Pancreas (tissue), 10 donors: ENCODE measurements around the gene CCDC15. TPM values are rescaled to one million over a fixed set of nuclear protein-coding genes. Genes with fewer than 3 reads are reported as not detected.
A peak's percentile ranks its signal among the peaks of the same experiment; 100 is the strongest.

Source experiments
- ATAC-seq, 4 donors: fragments of 200-7000 bp; cut with Tn5 transposase; one replicate each; pipeline versions ENCODE4 v1.8.0 to v1.9.1; 2020; ENCODE audit warnings: mild to moderate bottlenecking in 4 of 4, moderate library complexity in 4 of 4
- DNase-seq, 6 donors: peaks; one replicate each; pipeline ENCODE4 v3.0.0-alpha.2; 2020
- FAIRE-seq: peaks from 2 replicates; lab custom pipeline; 2012; peaks lifted over from hg19 to GRCh38; lab: Jason Lieb, UNC
- H3K27ac ChIP-seq, 4 donors: fragments of 200-600 bp; sonication (generic); 1 replicate in 3 of 4; 2 replicates in 1 of 4; pipeline versions ENCODE4 v1.5.0 to v1.8.0; 2020
- H3K27me3 ChIP-seq, 4 donors: fragments of 200-600 bp; one replicate each; pipeline ENCODE4 v1.8.0; 2021
- H3K36me3 ChIP-seq, 3 donors: fragments of 200-600 bp; sonication (generic) in 1 of 3; one replicate each; pipeline versions ENCODE4 v1.5.0 to v1.8.0; 2020 to 2021
- H3K4me1 ChIP-seq, 3 donors: fragments of 200-600 bp; one replicate each; pipeline ENCODE4 v1.8.0; 2021
- H3K4me3 ChIP-seq, 4 donors: fragments of 200-600 bp; sonication (generic) in 2 of 4; one replicate each; pipeline versions ENCODE4 v1.5.0 to v1.8.0; 2020 to 2021
- H3K9me3 ChIP-seq, 4 donors: fragments of 200-600 bp; one replicate each; pipeline ENCODE4 v1.8.0; 2021
- WGBS, 2 donors: extraction: QIAGEN DNeasy Blood & Tissue Kit; methylation state at CpG; one replicate each; pipeline ENCODE4 v1.1.7; 2013; 5-methylcytosine and 5-hydroxymethylcytosine counted together
- intact Hi-C, 3 donors: fragments of 100-400 bp; cut with DNase I; formaldehyde crosslinking; loops; one replicate each; pipeline versions ENCODE4 v1.11.1 to v1.14.2; 2022
- polyA plus RNA-seq, 2 donors: library from polyadenylated mRNA; stranded (reverse); fragments of 200-250 nt; gene quantifications; one replicate each; pipeline ENCODE4 v1.2.3, GENCODE V29; 2013
- total RNA-seq, 6 donors: library from RNA; stranded (reverse); fragmentation: NEBNext Ultra II Directional in 4 of 6; extraction: Animal tissue kit (Norgen Biotek cat#: 25700) in 4 of 6; gene quantifications; one replicate each; pipeline versions ENCODE4 v1.2.1 to v1.2.4, GENCODE V29; 2021 to 2023
- TF ChIP-seq, protein P1 (sequence below), 4 donors: fragments of 200-600 bp; sonication (generic) in 3 of 4; IDR thresholded peaks; one replicate each; pipeline versions ENCODE4 v1.5.0 to v1.8.0; 2021; ENCODE audit warnings: antibody characterized with exemption in 4 of 4
- donor health status: healthy with polysubstance abuse.
- donor health status: DM: no; HTN: no; CAD: no; lungs with moderate emphysema.
- donor health status: DM: no; HTN: no; CAD: no.
- donor health status: control.
- donor health status: control.
- donor health status: Bipolar disorder and iron deficiency.
- donor health status: DM: yes; HTN: yes; CAD: no.
- donor health status: DM: no; HTN: no; CAD: no.
- donor health status: DM: no; HTN: no; CAD: no.
- donor health status: DM: yes; HTN: yes; CAD: no.

The CCDC15 gene
- total and polyA plus RNA-seq, 8 donors: 0.23 to 1.4 (median 0.73) TPM

GRCh38 chr11:125084057-125084416 is 130.0 kb downstream of the CCDC15 start:
- H3K4me3 ChIP-seq: no peak overlapping the region
- TF ChIP-seq, protein P1, sequence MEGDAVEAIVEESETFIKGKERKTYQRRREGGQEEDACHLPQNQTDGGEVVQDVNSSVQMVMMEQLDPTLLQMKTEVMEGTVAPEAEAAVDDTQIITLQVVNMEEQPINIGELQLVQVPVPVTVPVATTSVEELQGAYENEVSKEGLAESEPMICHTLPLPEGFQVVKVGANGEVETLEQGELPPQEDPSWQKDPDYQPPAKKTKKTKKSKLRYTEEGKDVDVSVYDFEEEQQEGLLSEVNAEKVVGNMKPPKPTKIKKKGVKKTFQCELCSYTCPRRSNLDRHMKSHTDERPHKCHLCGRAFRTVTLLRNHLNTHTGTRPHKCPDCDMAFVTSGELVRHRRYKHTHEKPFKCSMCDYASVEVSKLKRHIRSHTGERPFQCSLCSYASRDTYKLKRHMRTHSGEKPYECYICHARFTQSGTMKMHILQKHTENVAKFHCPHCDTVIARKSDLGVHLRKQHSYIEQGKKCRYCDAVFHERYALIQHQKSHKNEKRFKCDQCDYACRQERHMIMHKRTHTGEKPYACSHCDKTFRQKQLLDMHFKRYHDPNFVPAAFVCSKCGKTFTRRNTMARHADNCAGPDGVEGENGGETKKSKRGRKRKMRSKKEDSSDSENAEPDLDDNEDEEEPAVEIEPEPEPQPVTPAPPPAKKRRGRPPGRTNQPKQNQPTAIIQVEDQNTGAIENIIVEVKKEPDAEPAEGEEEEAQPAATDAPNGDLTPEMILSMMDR (IDR thresholded peaks at IDR 0.05): no peak
- DNase-seq (peak in 2 of 6 donors; percentile 49 to 60), FAIRE-seq (no peak), ATAC-seq (no peak)
- intact Hi-C loops: no loop called here
- no peaks in the 10 kb centered on the region for H3K27me3 ChIP-seq
- H3K9me3 ChIP-seq: no peaks in the 10 kb centered on the region
- WGBS, 2 donors: 81 to 85% methylated on average over 11 of the region's 11 CpGs
- no peaks in the 10 kb centered on the region for H3K36me3 ChIP-seq
- no peak overlapping the region for H3K27ac ChIP-seq
- H3K4me1 ChIP-seq: no peaks in the 10 kb centered on the region

DNA sequence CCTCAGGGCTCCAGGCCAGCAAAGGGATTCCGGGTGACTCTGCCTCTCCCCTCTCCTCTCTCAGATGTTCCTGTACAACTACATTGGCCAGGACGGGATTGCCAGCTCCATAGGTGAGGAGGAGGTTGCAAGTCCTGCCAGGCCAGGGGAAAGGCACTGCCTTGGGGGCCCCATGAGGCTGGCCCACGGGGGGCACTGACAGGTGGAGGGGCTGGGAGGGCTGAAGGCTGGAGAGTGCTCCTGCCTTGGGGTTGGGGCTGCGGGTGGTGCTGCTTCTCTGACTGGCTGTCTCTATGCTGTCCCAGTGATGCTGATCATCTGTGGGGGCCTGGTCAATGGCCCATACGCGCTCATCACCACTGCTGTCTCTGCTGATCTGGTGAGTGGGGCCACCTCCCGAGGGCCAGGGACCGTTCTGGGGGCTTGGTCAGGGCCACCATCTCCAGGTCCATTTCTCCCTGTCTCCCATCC is 130.8 kb downstream of the CCDC15 start:
- no peak overlapping the region for H3K27ac ChIP-seq
- no peaks in the 10 kb centered on the region for H3K27me3 ChIP-seq
- DNase-seq: peak in 1 of 6 donors; percentile 42
- no peaks in the 10 kb centered on the region for H3K36me3 ChIP-seq
- H3K4me1 ChIP-seq: no peaks in the 10 kb centered on the region
- FAIRE-seq: no peak
- no peak overlapping the region for H3K4me3 ChIP-seq
- TF ChIP-seq, protein P1 (IDR thresholded peaks at IDR 0.05): no peak
- no peaks in the 10 kb centered on the region for H3K9me3 ChIP-seq
- WGBS, 2 donors: 65 to 74% methylated on average over 8 of the region's 8 CpGs
- ATAC-seq: no peak
- intact Hi-C loops: no loop called here

GRCh38 chr11:125085301-125086081 is 131.5 kb downstream of the CCDC15 start:
- 66 to 70% methylated on average over 20 of the region's 20 CpGs for WGBS, 2 donors
- intact Hi-C loops: no loop called here
- DNase-seq (peak in 2 of 6 donors; percentile 38 to 40), FAIRE-seq (no peak), ATAC-seq (no peak)
- TF ChIP-seq, protein P1 (IDR thresholded peaks at IDR 0.05): no peak
- H3K4me1 ChIP-seq: no peaks in the 10 kb centered on the region
- H3K36me3 ChIP-seq: no peaks in the 10 kb centered on the region
- H3K9me3 ChIP-seq: no peaks in the 10 kb centered on the region
- H3K27me3 ChIP-seq: no peaks in the 10 kb centered on the region
- no peak overlapping the region for H3K4me3 ChIP-seq
- no peak overlapping the region for H3K27ac ChIP-seq

DNA sequence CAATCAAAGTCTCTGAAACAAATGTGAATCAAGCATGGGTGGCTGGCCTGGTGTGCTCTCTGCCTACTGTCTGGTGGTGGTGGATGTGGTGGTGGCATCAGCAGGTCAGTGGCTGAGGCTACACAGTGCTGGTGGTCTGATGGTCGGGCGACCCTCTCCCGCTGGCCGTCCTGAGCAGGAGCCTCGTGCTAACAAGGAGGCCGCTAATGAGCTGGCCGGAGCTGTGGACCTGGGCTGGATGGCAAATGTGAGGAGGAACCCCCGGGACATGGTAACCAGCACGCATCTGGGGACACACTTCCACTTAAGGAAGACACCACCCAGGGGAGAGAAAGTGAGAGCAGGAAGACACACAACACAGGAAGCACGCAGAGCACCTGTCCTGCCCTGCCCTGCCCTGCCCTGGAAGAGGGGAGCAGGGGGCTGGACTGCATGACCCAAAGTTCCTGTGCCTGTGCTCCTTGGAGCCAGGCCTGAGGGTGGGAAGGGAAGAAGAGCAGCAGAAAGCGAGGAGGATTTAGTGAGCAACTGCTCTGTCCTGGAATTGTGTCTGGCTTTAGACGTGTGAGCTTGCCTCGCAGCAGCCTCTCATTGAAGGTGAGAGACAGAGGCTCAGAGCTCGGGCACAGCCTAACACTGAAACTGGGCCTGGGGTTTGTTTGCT is 132.8 kb downstream of the CCDC15 start:
- TF ChIP-seq, protein P1 (IDR thresholded peaks at IDR 0.05): no peak
- no peak for FAIRE-seq
- 63 to 69% methylated on average over 14 of the region's 14 CpGs for WGBS, 2 donors

More for the DNA sequence above, 132.8 kb downstream of the CCDC15 start:
- intact Hi-C loops: no loop called here
- H3K9me3 ChIP-seq: no peaks in the 10 kb centered on the region
- H3K27ac ChIP-seq: no peak overlapping the region
- H3K36me3 ChIP-seq: no peaks in the 10 kb centered on the region
- peak in 1 of 6 donors; percentile 39 for DNase-seq
- no peak overlapping the region for H3K4me3 ChIP-seq
- no peaks in the 10 kb centered on the region for H3K27me3 ChIP-seq
- ATAC-seq: no peak
- no peaks in the 10 kb centered on the region for H3K4me1 ChIP-seq
